Liver (tissue), 9 donors: Measurements from ENCODE around the gene GSK3A. TPM values are rescaled to one million over a fixed set of nuclear protein-coding genes. Genes with fewer than 3 reads are reported as not detected.
A peak's percentile ranks its signal among the peaks of the same experiment; 100 is the strongest.

Experiments
- DNase-seq: peaks from one replicate; pipeline ENCODE4 v3.0.0-alpha.2; 2017; ENCODE audit warnings: low spot score
- H3K27ac ChIP-seq, 2 donors: one replicate each; pipeline ENCODE4 v1.7.0; 2013; ENCODE audit warnings: inconsistent platforms in 2 of 2, low read length in 2 of 2, control low read depth in 1 of 2, low read depth in 1 of 2, mild to moderate bottlenecking in 1 of 2
- H3K27me3 ChIP-seq, 4 donors: one replicate each; pipeline versions ENCODE4 v1.6.1 to v1.7.0; 2013; ENCODE audit warnings: low read length in 3 of 4, inconsistent platforms in 1 of 4, mild to moderate bottlenecking in 1 of 4, moderate library complexity in 1 of 4; ENCODE audit not compliant: control insufficient read depth in 4 of 4, insufficient read depth in 4 of 4
- H3K36me3 ChIP-seq, 4 donors: one replicate each; pipeline versions ENCODE4 v1.6.1 to v1.7.0; 2013; ENCODE audit warnings: low read length in 3 of 4, mild to moderate bottlenecking in 3 of 4, low read depth in 1 of 4, moderate library complexity in 1 of 4; ENCODE audit not compliant: control insufficient read depth in 4 of 4, insufficient read depth in 3 of 4
- H3K4me1 ChIP-seq, 4 donors: one replicate each; pipeline versions ENCODE4 v1.6.1 to v1.7.0; 2013; ENCODE audit warnings: low read length in 3 of 4, mild to moderate bottlenecking in 3 of 4, moderate library complexity in 1 of 4; ENCODE audit not compliant: control insufficient read depth in 4 of 4, insufficient read depth in 4 of 4
- H3K4me3 ChIP-seq, 3 donors: one replicate each; pipeline versions ENCODE4 v1.6.1 to v1.7.0; 2013; ENCODE audit warnings: low read length in 3 of 3, control low read depth in 1 of 3, low read depth in 1 of 3, mild to moderate bottlenecking in 1 of 3
- H3K9ac ChIP-seq, 2 donors: one replicate each; pipeline ENCODE4 v1.7.0; 2013; ENCODE audit warnings: low read length in 2 of 2, mild to moderate bottlenecking in 2 of 2, moderate library complexity in 2 of 2, control low read depth in 1 of 2, low read depth in 1 of 2
- H3K9me3 ChIP-seq, 4 donors: one replicate each; pipeline versions ENCODE4 v1.6.1 to v1.7.0; 2013; ENCODE audit warnings: low read length in 3 of 4; ENCODE audit not compliant: control insufficient read depth in 4 of 4
- EGR1 ChIP-seq, 2 donors: IDR thresholded peaks; 2 replicates each; pipeline ENCODE4 v1.6.1; 2016 to 2018; ENCODE audit warnings: antibody characterized with exemption in 2 of 2, low read depth in 2 of 2
- FOXA1 ChIP-seq: IDR thresholded peaks from 2 replicates; pipeline ENCODE4 v1.6.1; 2016; ENCODE audit warnings: antibody characterized with exemption
- FOXA2 ChIP-seq: IDR thresholded peaks from 2 replicates; pipeline ENCODE4 v1.6.1; 2016; ENCODE audit warnings: antibody characterized with exemption
- GABPA ChIP-seq, 2 donors: IDR thresholded peaks in 1 of 2; conservative IDR thresholded peaks in 1 of 2; 2 replicates each; pipeline ENCODE4 v1.6.1; 2016; ENCODE audit warnings: antibody characterized with exemption in 2 of 2, mild to moderate bottlenecking in 1 of 2, moderate library complexity in 1 of 2
- HNF4A ChIP-seq, 2 donors: conservative IDR thresholded peaks; 2 replicates each; pipeline ENCODE4 v1.6.1; 2016; ENCODE audit warnings: antibody characterized with exemption in 2 of 2, mild to moderate bottlenecking in 2 of 2
- HNF4G ChIP-seq: IDR thresholded peaks from 2 replicates; pipeline ENCODE4 v1.6.1; 2016; ENCODE audit warnings: antibody characterized with exemption
- NR2F2 ChIP-seq: IDR thresholded peaks from 2 replicates; pipeline ENCODE4 v1.6.1; 2016; ENCODE audit warnings: antibody characterized with exemption
- RAD21 ChIP-seq, 2 donors: IDR thresholded peaks; 2 replicates each; pipeline ENCODE4 v1.6.1; 2016; ENCODE audit warnings: antibody characterized with exemption in 2 of 2, mild to moderate bottlenecking in 2 of 2
- RXRA ChIP-seq, 2 donors: IDR thresholded peaks; 2 replicates each; pipeline ENCODE4 v1.6.1; 2017 to 2018; ENCODE audit warnings: antibody characterized with exemption in 2 of 2, mild to moderate bottlenecking in 1 of 2
- SP1 ChIP-seq: IDR thresholded peaks from 2 replicates; pipeline ENCODE4 v1.6.1; 2018; ENCODE audit warnings: antibody characterized with exemption, mild to moderate bottlenecking
- TAF1 ChIP-seq: conservative IDR thresholded peaks from 2 replicates; pipeline ENCODE4 v1.6.1; 2016; ENCODE audit warnings: antibody characterized with exemption, mild to moderate bottlenecking
- YY1 ChIP-seq: IDR thresholded peaks from 2 replicates; pipeline ENCODE4 v1.6.1; 2016; ENCODE audit warnings: antibody characterized with exemption, mild to moderate bottlenecking
- WGBS: extraction: QIAGEN DNeasy Blood & Tissue Kit; methylation state at CpG from one replicate; pipeline ENCODE4 v1.1.7; 2013; 5-methylcytosine and 5-hydroxymethylcytosine counted together
- polyA plus RNA-seq, 2 donors: library from polyadenylated mRNA; stranded (reverse) in 1 of 2; unstranded in 1 of 2; fragments of 200-250 nt in 1 of 2; fragments of >200 nt in 1 of 2; fragmentation: Nextera tagmentation in 1 of 2; extraction: Ambion mirVana in 1 of 2; gene quantifications; one replicate each; pipeline versions ENCODE4 v1.2.1 to v1.2.3, GENCODE V29; 2013 to 2015
- total RNA-seq, 2 donors: library from RNA; depleted of rRNA; stranded (reverse); fragments of >200 nt; gene quantifications; one replicate each; pipeline ENCODE4 v1.2.3, GENCODE V29; 2014
- TF ChIP-seq, protein P1 (sequence below): IDR thresholded peaks from 2 replicates; pipeline ENCODE4 v1.6.1; 2016; ENCODE audit warnings: antibody characterized with exemption
- TF ChIP-seq, protein P2 (sequence below): fragments of 150-350 bp; IDR thresholded peaks from 2 replicates; pipeline ENCODE4 v1.5.1; 2017; ENCODE audit warnings: improper control_type of control experiment, low read depth, low read length; ENCODE audit not compliant: missing input control
- TF ChIP-seq, protein P3 (sequence below): IDR thresholded peaks from 2 replicates; pipeline ENCODE4 v1.6.1; 2016; ENCODE audit warnings: antibody characterized with exemption, mild to moderate bottlenecking
- TF ChIP-seq, protein P4 (sequence below): IDR thresholded peaks from 2 replicates; pipeline ENCODE4 v1.6.1; 2016; ENCODE audit warnings: antibody characterized with exemption
- TF ChIP-seq, protein P5 (sequence below): IDR thresholded peaks from 2 replicates; pipeline ENCODE4 v1.6.1; 2016; ENCODE audit warnings: antibody characterized with exemption
- donor health status: healthy.
- donor health status: healthy.
- donor health status: healthy.
- donor health status: healthy.
- donor health status: healthy.

Gene GSK3A
- total and polyA plus RNA-seq, 4 donors: 5.9 to 23.1 (median 13.0) TPM

DNA sequence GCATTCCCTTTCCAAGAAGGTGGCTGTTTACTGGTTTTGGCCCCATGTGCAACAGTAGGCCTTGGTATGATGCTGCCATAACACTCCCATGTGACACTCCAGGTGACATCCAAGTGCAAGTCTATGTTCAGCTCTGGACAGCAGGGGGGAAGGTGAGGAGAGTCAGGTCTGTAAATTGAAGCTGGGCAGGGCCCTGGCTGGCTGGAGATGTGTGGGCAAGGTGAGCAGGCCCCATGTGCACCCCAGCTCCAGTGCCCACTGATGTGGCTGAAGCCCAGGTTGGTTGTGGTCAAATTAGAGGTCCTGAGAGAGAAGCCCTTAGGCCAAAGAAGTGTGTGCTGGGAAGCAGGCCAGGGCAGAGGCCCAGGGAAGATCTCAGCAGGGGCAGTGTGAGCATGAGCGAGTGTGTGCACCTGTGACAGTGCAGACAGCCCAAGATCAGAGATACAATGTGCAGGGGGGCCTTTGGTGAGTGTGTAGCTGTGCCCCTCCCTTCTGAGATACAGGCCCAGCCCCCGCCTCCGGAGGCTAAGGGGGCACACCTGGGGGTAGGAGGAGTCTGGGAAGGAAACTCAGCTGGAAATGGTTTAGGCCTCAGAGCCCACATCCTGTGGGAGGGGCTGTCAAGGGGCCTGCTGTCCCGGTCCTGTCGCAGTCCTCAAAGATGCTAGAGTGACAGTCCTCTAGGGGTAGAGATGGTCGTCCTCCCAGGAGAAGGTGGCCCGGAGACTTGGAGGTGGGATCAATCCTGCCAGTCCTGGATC lies 43.5 kb downstream of the GSK3A start (continued):
- TF ChIP-seq, protein P1, sequence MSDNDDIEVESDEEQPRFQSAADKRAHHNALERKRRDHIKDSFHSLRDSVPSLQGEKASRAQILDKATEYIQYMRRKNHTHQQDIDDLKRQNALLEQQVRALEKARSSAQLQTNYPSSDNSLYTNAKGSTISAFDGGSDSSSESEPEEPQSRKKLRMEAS: no peak
- no peak for TF ChIP-seq TAF1

DNA sequence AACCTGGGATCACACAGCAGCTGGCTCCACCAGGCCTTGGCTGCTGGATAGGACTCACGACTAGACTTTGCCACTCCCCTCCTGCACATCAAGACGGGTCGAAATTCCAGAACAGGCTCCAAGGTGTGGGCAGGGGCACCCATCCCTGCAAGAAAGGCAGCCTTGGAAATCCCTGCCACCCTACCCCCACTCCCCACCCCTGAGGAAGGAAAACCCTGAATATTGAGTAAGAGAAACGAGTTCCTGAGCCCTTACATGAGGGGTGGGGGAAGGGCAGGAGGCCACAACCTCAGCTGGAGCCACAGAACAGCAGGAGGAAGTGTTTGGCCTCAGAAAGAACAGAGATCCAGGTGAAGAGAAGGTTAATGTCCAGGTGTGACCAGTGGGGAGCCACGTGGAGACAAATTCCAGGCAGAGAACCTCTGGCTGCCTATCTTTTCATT lies 45.0 kb downstream of the GSK3A start:
- Histone ChIP-seq H3K27ac (peak overlapping the region in 1 of 2 donors; percentile 14), H3K4me1 (peaks cover 0 to 10% (median 0%) of the 10 kb centered on the region in 4 donors), H3K9ac (no peak overlapping the region), H3K36me3 (peaks cover 9 to 28% (median 20%) of the 10 kb centered on the region in 4 donors), H3K27me3 (no peaks in the 10 kb centered on the region), H3K4me3 (no peak overlapping the region), H3K9me3 (peaks cover 0 to 5% (median 3%) of the 10 kb centered on the region in 4 donors)
- TF ChIP-seq TAF1 (no peak), HNF4A (conservative IDR thresholded peaks at IDR 0.05) (no peak), HNF4G (no peak), EGR1 (IDR thresholded peaks at IDR 0.05; ENCODE audit: low read depth in 2 of 2) (no peak), GABPA (IDR thresholded peaks at IDR 0.05 in 1 of 2, conservative IDR thresholded peaks at IDR 0.05 in 1 of 2) (no peak), FOXA2 (no peak), RAD21 (IDR thresholded peaks at IDR 0.05) (no peak), YY1 (no peak), RXRA (IDR thresholded peaks at IDR 0.05) (no peak), SP1 (no peak), FOXA1 (no peak), NR2F2 (no peak)
- TF ChIP-seq, protein P1: no peak
- TF ChIP-seq, protein P2, sequence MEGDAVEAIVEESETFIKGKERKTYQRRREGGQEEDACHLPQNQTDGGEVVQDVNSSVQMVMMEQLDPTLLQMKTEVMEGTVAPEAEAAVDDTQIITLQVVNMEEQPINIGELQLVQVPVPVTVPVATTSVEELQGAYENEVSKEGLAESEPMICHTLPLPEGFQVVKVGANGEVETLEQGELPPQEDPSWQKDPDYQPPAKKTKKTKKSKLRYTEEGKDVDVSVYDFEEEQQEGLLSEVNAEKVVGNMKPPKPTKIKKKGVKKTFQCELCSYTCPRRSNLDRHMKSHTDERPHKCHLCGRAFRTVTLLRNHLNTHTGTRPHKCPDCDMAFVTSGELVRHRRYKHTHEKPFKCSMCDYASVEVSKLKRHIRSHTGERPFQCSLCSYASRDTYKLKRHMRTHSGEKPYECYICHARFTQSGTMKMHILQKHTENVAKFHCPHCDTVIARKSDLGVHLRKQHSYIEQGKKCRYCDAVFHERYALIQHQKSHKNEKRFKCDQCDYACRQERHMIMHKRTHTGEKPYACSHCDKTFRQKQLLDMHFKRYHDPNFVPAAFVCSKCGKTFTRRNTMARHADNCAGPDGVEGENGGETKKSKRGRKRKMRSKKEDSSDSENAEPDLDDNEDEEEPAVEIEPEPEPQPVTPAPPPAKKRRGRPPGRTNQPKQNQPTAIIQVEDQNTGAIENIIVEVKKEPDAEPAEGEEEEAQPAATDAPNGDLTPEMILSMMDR: no peak
- TF ChIP-seq, protein P3, sequence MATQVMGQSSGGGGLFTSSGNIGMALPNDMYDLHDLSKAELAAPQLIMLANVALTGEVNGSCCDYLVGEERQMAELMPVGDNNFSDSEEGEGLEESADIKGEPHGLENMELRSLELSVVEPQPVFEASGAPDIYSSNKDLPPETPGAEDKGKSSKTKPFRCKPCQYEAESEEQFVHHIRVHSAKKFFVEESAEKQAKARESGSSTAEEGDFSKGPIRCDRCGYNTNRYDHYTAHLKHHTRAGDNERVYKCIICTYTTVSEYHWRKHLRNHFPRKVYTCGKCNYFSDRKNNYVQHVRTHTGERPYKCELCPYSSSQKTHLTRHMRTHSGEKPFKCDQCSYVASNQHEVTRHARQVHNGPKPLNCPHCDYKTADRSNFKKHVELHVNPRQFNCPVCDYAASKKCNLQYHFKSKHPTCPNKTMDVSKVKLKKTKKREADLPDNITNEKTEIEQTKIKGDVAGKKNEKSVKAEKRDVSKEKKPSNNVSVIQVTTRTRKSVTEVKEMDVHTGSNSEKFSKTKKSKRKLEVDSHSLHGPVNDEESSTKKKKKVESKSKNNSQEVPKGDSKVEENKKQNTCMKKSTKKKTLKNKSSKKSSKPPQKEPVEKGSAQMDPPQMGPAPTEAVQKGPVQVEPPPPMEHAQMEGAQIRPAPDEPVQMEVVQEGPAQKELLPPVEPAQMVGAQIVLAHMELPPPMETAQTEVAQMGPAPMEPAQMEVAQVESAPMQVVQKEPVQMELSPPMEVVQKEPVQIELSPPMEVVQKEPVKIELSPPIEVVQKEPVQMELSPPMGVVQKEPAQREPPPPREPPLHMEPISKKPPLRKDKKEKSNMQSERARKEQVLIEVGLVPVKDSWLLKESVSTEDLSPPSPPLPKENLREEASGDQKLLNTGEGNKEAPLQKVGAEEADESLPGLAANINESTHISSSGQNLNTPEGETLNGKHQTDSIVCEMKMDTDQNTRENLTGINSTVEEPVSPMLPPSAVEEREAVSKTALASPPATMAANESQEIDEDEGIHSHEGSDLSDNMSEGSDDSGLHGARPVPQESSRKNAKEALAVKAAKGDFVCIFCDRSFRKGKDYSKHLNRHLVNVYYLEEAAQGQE: no peak
- TF ChIP-seq, protein P4, sequence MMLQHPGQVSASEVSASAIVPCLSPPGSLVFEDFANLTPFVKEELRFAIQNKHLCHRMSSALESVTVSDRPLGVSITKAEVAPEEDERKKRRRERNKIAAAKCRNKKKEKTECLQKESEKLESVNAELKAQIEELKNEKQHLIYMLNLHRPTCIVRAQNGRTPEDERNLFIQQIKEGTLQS: no peak
- TF ChIP-seq, protein P5, sequence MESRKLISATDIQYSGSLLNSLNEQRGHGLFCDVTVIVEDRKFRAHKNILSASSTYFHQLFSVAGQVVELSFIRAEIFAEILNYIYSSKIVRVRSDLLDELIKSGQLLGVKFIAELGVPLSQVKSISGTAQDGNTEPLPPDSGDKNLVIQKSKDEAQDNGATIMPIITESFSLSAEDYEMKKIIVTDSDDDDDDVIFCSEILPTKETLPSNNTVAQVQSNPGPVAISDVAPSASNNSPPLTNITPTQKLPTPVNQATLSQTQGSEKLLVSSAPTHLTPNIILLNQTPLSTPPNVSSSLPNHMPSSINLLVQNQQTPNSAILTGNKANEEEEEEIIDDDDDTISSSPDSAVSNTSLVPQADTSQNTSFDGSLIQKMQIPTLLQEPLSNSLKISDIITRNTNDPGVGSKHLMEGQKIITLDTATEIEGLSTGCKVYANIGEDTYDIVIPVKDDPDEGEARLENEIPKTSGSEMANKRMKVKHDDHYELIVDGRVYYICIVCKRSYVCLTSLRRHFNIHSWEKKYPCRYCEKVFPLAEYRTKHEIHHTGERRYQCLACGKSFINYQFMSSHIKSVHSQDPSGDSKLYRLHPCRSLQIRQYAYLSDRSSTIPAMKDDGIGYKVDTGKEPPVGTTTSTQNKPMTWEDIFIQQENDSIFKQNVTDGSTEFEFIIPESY: no peak
- DNase-seq: no peak
- 54% methylated on average over 5 of the region's 5 CpGs for WGBS
